Lower leg skin (tissue), 4 donors: ENCODE measurements around the gene GAN. TPM values are rescaled to one million over a fixed set of nuclear protein-coding genes. Genes with fewer than 3 reads are reported as not detected.
"Not testable (repeated sequence)": the region's sequence is repeated elsewhere in the genome, so short reads cannot be mapped to it uniquely, and the experiment has no call there.

ENCODE experiments used
- DNase-seq, 2 donors: peaks; one replicate each; pipeline ENCODE4 v3.0.0-alpha.2; 2019; ENCODE audit warnings: low spot score in 2 of 2
- H3K4me3 ChIP-seq: fragments of 200-600 bp; sonication (generic); 2 replicates; pipeline ENCODE4 v1.5.1; 2017; ENCODE audit warnings: mild to moderate bottlenecking, low read depth; ENCODE audit not compliant: poor library complexity, severe bottlenecking
- POLR2A ChIP-seq, 2 donors: fragments of 450-650 bp; IDR thresholded peaks; one replicate each; pipeline ENCODE4 v1.6.1; 2016 to 2017; ENCODE audit warnings: antibody characterized with exemption in 2 of 2, mild to moderate bottlenecking in 1 of 2, moderate library complexity in 1 of 2
- WGBS, 2 donors: methylation state at CpG; one replicate each; pipeline ENCODE4 v1.1.5; 2018; 5-methylcytosine and 5-hydroxymethylcytosine counted together
- intact Hi-C: fragments of 100-400 bp; cut with DNase I; formaldehyde crosslinking; loops from one replicate; pipeline ENCODE4 v1.15.0; 2023; ENCODE audit warnings: low total_unique reads
- total RNA-seq, 4 donors: library from RNA; depleted of rRNA; stranded (reverse); fragments of >200 nt; gene quantifications; one replicate each; pipeline ENCODE4 v1.1.0, GENCODE V29; 2016
- TF ChIP-seq, protein P1 (sequence below), 3 donors: fragments of 450-650 bp; IDR thresholded peaks; one replicate each; pipeline ENCODE4 v1.5.1; 2016; ENCODE audit warnings: antibody characterized with exemption in 3 of 3, mild to moderate bottlenecking in 3 of 3, moderate library complexity in 2 of 3

Gene GAN
- total RNA-seq, 4 donors from 2014 or later = 130 to 214 (median 157) TPM

DNA sequence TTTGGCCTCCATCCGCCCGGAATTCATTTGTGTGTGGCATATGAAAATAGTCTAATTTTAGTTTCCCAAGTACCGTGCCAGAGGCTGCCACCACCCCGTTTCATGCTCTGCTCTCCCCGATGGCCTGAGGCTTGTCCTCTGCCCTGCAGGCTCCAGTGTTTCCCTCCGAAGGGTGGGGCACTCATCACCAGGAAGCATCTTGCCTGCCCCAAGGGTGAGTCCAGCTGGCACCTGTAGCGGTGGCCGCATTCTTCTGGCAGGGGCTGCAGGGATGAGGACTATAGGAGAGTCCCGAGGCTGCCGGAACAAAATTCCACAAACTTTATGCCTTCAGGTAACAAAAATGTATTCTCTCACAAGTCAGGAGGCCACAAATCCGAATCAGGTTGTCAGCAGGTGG, 106.8 kb downstream of the GAN start:
- no peak overlapping the region for H3K4me3 ChIP-seq
- WGBS, 2 donors = 53 to 59% methylated on average over 11 of the region's 11 CpGs
- intact Hi-C loops = no loop called here
- TF ChIP-seq, protein P1, sequence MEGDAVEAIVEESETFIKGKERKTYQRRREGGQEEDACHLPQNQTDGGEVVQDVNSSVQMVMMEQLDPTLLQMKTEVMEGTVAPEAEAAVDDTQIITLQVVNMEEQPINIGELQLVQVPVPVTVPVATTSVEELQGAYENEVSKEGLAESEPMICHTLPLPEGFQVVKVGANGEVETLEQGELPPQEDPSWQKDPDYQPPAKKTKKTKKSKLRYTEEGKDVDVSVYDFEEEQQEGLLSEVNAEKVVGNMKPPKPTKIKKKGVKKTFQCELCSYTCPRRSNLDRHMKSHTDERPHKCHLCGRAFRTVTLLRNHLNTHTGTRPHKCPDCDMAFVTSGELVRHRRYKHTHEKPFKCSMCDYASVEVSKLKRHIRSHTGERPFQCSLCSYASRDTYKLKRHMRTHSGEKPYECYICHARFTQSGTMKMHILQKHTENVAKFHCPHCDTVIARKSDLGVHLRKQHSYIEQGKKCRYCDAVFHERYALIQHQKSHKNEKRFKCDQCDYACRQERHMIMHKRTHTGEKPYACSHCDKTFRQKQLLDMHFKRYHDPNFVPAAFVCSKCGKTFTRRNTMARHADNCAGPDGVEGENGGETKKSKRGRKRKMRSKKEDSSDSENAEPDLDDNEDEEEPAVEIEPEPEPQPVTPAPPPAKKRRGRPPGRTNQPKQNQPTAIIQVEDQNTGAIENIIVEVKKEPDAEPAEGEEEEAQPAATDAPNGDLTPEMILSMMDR (IDR thresholded peaks at IDR 0.05) = no peak
- no peak for TF ChIP-seq POLR2A (IDR thresholded peaks at IDR 0.05)
- DNase-seq = no peak

- WGBS, 2 donors = 93% methylated on average over 7 of the region's 7 CpGs
- DNase-seq, intact Hi-C loops: not testable (repeated sequence)
Observed at GRCh38 chr16:81422153-81422552, 107.4 kb downstream of the GAN start.

GRCh38 chr16:81424771-81425170, 110.0 kb downstream of the GAN start:
- TF ChIP-seq POLR2A (IDR thresholded peaks at IDR 0.05) = no peak
- TF ChIP-seq, protein P1 (IDR thresholded peaks at IDR 0.05) = no peak

More at GRCh38 chr16:81422153-81422552, 107.4 kb downstream of the GAN start:
- not testable (repeated sequence) for H3K4me3 ChIP-seq

GRCh38 chr16:81427219-81427618, 112.5 kb downstream of the GAN start:
- no peak for DNase-seq
- TF ChIP-seq, protein P1 (IDR thresholded peaks at IDR 0.05) = no peak
- no peak for TF ChIP-seq POLR2A (IDR thresholded peaks at IDR 0.05)
- 86 to 89% methylated on average over 6 of the region's 6 CpGs for WGBS, 2 donors
- intact Hi-C loops = no loop called here
- no peak overlapping the region for H3K4me3 ChIP-seq

More at GRCh38 chr16:81424771-81425170, 110.0 kb downstream of the GAN start:
- no peak for DNase-seq
- no peak overlapping the region for H3K4me3 ChIP-seq
- intact Hi-C loops = no loop called here
- 0 to 22% methylated on average over 1 of the region's 1 CpG for WGBS, 2 donors

DNA sequence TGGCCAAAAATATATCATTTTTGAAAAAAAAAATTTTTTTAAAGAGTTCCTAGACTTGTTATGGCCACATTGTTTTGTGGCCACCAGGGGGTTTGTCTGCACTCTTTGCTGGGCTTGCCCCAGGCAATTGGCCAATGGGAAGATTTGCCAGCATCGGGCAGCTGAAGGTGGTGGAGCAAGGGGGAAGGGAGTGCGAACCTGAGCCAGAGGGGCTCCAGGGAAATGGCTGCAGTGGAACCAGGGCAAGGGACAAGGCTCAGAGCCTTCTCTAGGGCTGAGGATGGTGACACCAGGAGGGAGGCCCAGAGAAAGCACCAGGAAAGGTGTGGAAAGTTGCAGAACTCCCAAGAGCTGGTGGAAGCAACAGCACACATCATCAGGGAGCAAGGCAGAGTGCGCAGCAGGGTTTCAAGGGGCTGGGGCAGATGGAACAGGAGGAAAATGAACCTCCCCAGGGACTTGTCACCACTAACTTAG, 114.3 kb downstream of the GAN start:
- DNase-seq = no peak
- 59 to 60% methylated on average over 3 of the region's 3 CpGs for WGBS, 2 donors
- TF ChIP-seq, protein P1 (IDR thresholded peaks at IDR 0.05) = no peak
- no peak for TF ChIP-seq POLR2A (IDR thresholded peaks at IDR 0.05)
- intact Hi-C loops = no loop called here
- no peak overlapping the region for H3K4me3 ChIP-seq

DNA sequence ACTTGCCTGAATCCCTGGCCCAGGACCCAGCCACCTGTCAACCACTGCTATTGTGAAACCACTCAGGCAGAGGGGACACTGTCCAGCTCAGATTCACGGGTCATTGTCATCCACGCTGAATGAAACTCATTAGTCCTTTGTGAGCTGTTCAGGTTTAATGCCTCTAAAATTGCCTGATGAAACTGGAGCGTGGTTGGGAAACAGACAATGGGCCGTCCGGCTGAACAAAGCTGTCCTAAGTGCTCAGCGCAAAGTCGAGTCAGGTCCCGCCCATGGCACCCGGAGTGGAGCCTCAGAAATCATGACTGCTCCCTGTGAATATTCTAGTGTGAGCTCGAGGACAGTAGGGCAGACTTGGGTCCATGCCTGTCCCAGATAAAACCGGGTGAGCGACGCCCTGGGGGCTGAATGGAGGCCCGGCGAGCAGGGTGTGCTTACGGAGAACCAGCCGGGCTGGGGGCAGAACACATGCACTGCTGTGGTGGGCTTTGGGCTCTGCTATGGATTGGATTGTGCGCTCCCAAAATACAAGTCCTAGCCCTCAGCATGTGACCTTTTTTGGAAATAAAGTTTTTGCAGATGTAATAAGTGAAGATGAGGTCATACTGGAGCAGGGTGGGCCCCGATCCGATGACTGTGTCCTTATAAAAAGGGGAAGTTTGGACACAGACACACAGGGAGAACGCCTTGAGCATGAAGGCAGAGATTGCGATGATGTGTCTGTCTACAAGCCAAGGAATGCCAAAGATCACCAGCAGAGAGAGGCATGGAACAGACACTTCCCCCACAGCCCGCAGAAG, 117.0 kb downstream of the GAN start:
- intact Hi-C loops = loop anchor here (10.0 kb wide), 1 partner anchor 213 kb away; no protein-coding TSS in a partner anchor
- peak in 1 of 2 donors; percentile 40 for DNase-seq
- WGBS, 2 donors = 70 to 74% methylated on average over 23 of the region's 23 CpGs
- H3K4me3 ChIP-seq = no peak overlapping the region
- TF ChIP-seq POLR2A (IDR thresholded peaks at IDR 0.05) = no peak
- TF ChIP-seq, protein P1 (IDR thresholded peaks at IDR 0.05) = no peak
